Measurements from ENCODE around the gene SLC4A7.

DNA sequence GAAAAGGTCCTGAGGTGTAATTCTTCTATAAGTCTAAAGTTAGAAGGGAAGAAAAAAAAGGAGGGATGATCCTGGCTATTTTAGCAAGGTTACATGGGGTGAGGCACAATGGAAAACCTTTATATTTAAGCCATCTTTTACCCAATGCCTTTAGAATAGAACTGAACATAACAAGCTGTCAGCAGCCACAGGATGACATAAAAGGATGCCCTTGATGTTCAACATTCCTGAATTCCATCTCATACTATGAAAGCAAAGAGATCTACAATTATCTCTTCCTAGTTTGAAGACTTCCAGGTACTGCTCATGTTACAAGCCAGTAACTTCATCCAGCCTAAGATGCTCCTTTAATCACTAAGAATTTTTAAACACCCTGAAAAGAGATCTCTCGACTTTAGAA, 141.9 kb downstream of the SLC4A7 start:
- TF ChIP-seq, protein P1, sequence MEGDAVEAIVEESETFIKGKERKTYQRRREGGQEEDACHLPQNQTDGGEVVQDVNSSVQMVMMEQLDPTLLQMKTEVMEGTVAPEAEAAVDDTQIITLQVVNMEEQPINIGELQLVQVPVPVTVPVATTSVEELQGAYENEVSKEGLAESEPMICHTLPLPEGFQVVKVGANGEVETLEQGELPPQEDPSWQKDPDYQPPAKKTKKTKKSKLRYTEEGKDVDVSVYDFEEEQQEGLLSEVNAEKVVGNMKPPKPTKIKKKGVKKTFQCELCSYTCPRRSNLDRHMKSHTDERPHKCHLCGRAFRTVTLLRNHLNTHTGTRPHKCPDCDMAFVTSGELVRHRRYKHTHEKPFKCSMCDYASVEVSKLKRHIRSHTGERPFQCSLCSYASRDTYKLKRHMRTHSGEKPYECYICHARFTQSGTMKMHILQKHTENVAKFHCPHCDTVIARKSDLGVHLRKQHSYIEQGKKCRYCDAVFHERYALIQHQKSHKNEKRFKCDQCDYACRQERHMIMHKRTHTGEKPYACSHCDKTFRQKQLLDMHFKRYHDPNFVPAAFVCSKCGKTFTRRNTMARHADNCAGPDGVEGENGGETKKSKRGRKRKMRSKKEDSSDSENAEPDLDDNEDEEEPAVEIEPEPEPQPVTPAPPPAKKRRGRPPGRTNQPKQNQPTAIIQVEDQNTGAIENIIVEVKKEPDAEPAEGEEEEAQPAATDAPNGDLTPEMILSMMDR (conservative IDR thresholded peaks at IDR 0.05; ENCODE audit: low read length), result no peak
- no peak for TF ChIP-seq EZH2phosphoT487 (IDR thresholded peaks at IDR 0.05; ENCODE audit: borderline replicate concordance, low read depth, low read length)
